SH-SY5Y (cell line): ENCODE results near the gene RIT2.

Source experiments
- GATA2 ChIP-seq: IDR thresholded peaks from 2 replicates; pipeline ENCODE4 v1.6.1; 2011; ENCODE audit warnings: mild to moderate bottlenecking, low read depth, low read length
- GATA3 ChIP-seq: IDR thresholded peaks from 2 replicates; pipeline ENCODE4 v1.6.1; 2011; ENCODE audit warnings: low read depth, mild to moderate bottlenecking, low read length, moderate library complexity

GRCh38 chr18:42781298-42781815 is 334.1 kb downstream of the RIT2 start:
- TF ChIP-seq GATA3 (no peak), GATA2 (no peak)
